Trophoblast cell (in vitro differentiated cells and primary cell): ENCODE measurements around the gene GP5.

Experiments used
- DNase-seq, 2 donors: peaks; one replicate each; pipeline ENCODE4 v3.0.0-alpha.2; 2016
- H2AFZ ChIP-seq: 2 replicates; pipeline ENCODE4 v1.6.1; 2013; ENCODE audit warnings: low read length, moderate library complexity, mild to moderate bottlenecking; ENCODE audit not compliant: insufficient read depth, poor library complexity
- H2AK5ac ChIP-seq: 2 replicates; pipeline ENCODE4 v1.6.1; 2013; ENCODE audit warnings: mild to moderate bottlenecking, low read length
- H2BK120ac ChIP-seq: 2 replicates; pipeline ENCODE4 v1.6.1; 2013; ENCODE audit warnings: low read length, mild to moderate bottlenecking, moderate library complexity; ENCODE audit not compliant: insufficient read depth, poor library complexity
- H2BK12ac ChIP-seq: 2 replicates; pipeline ENCODE4 v1.6.1; 2013; ENCODE audit warnings: mild to moderate bottlenecking, low read length, moderate library complexity
- H2BK5ac ChIP-seq: 2 replicates; pipeline ENCODE4 v1.6.1; 2013; ENCODE audit warnings: low read length, low read depth, moderate library complexity, mild to moderate bottlenecking; ENCODE audit not compliant: poor library complexity
- H3K14ac ChIP-seq: 2 replicates; pipeline ENCODE4 v1.6.1; 2013; ENCODE audit warnings: mild to moderate bottlenecking, low read length
- H3K18ac ChIP-seq: 2 replicates; pipeline ENCODE4 v1.6.1; 2013; ENCODE audit warnings: mild to moderate bottlenecking, low read length
- H3K23ac ChIP-seq: 2 replicates; pipeline ENCODE4 v1.6.1; 2013; ENCODE audit warnings: low read length
- H3K27ac ChIP-seq: 2 replicates; pipeline ENCODE4 v1.5.1; 2013; ENCODE audit warnings: low read depth, mild to moderate bottlenecking, inconsistent platforms, low read length, moderate library complexity
- H3K27me3 ChIP-seq: 2 replicates; pipeline ENCODE4 v1.6.1; 2013; ENCODE audit warnings: inconsistent platforms, mild to moderate bottlenecking, low read length, moderate library complexity; ENCODE audit not compliant: insufficient read depth
- H3K36me3 ChIP-seq, 2 experiments: 1 replicate in 1 of 2; 2 replicates in 1 of 2; pipeline ENCODE4 v1.6.1; 2013; ENCODE audit warnings: low read length in 2 of 2, mild to moderate bottlenecking in 2 of 2, moderate library complexity in 1 of 2; ENCODE audit not compliant: insufficient read depth in 2 of 2, control insufficient read depth in 1 of 2
- H3K4ac ChIP-seq: 2 replicates; pipeline ENCODE4 v1.6.1; 2013; ENCODE audit warnings: low read depth, mild to moderate bottlenecking, low read length, moderate library complexity
- H3K4me1 ChIP-seq, 2 experiments: 1 replicate in 1 of 2; 2 replicates in 1 of 2; pipeline ENCODE4 v1.6.1; 2013; ENCODE audit warnings: low read length in 2 of 2, mild to moderate bottlenecking in 2 of 2, moderate library complexity in 1 of 2; ENCODE audit not compliant: insufficient read depth in 2 of 2, control insufficient read depth in 1 of 2
- H3K4me2 ChIP-seq: 2 replicates; pipeline ENCODE4 v1.6.1; 2013; ENCODE audit warnings: inconsistent platforms, mild to moderate bottlenecking, low read length, moderate library complexity
- H3K4me3 ChIP-seq: 2 replicates; pipeline ENCODE4 v1.5.1; 2013; ENCODE audit warnings: mild to moderate bottlenecking, low read depth, low read length, inconsistent platforms
- H3K79me1 ChIP-seq: one replicate; pipeline ENCODE4 v1.6.1; 2013; ENCODE audit warnings: low read length
- H3K79me2 ChIP-seq: 2 replicates; pipeline ENCODE4 v1.6.1; 2013; ENCODE audit warnings: low read length, mild to moderate bottlenecking; ENCODE audit not compliant: control insufficient read depth, insufficient read depth, poor library complexity
- H3K9ac ChIP-seq: 2 replicates; pipeline ENCODE4 v1.6.1; 2013; ENCODE audit warnings: mild to moderate bottlenecking, low read length
- H3K9me3 ChIP-seq: 2 replicates; pipeline ENCODE4 v1.6.1; 2013; ENCODE audit warnings: low read depth, mild to moderate bottlenecking, control low read depth, inconsistent platforms, low read length; ENCODE audit not compliant: insufficient read depth
- H4K12ac ChIP-seq: 2 replicates; pipeline ENCODE4 v1.6.1; 2013; ENCODE audit warnings: low read depth, mild to moderate bottlenecking, low read length, moderate library complexity
- H4K8ac ChIP-seq: 2 replicates; pipeline ENCODE4 v1.6.1; 2013; ENCODE audit warnings: low read depth, mild to moderate bottlenecking, low read length, moderate library complexity
- H4K91ac ChIP-seq: one replicate; pipeline ENCODE4 v1.6.1; 2013; ENCODE audit warnings: low read depth, mild to moderate bottlenecking, low read length, moderate library complexity
- WGBS: extraction: QIAGEN DNeasy Blood & Tissue Kit; methylation state at CpG from one replicate; pipeline ENCODE4 v1.1.7; 2013; ENCODE audit warnings: missing lambda C conversion rate; ENCODE audit not compliant: insufficient read length, insufficient coverage; ENCODE audit errors: extremely low coverage; 5-methylcytosine and 5-hydroxymethylcytosine counted together

The GP5 gene

GRCh38 chr3:194434503-194434902 lies 35.4 kb upstream of the GP5 start:
- no CpG with 5 or more reads among the region's 3 CpGs for WGBS

GRCh38 chr3:194431554-194431953 lies 32.5 kb upstream of the GP5 start:
- Histone ChIP-seq H2AK5ac (no peak overlapping the region), H3K4me2 (no peak overlapping the region), H3K36me3 (peaks cover 8 to 18% of the 10 kb centered on the region in 2 experiments), H2AFZ (no peak overlapping the region), H2BK5ac (no peak overlapping the region), H2BK120ac (no peak overlapping the region), H3K4me3 (no peak overlapping the region), H3K79me1 (no peaks in the 10 kb centered on the region), H2BK12ac (no peak overlapping the region), H3K9ac (no peak overlapping the region), H3K4ac (no peak overlapping the region), H3K9me3 (no peaks in the 10 kb centered on the region), H3K14ac (no peak overlapping the region), H4K12ac (no peak overlapping the region), H3K79me2 (no peaks in the 10 kb centered on the region), H4K91ac (no peak overlapping the region), H4K8ac (no peak overlapping the region), H3K27ac (no peak overlapping the region), H3K23ac (no peak overlapping the region), H3K4me1 (no peaks in the 10 kb centered on the region), H3K18ac (no peak overlapping the region), H3K27me3 (no peaks in the 10 kb centered on the region)
- no peak for DNase-seq
- WGBS: no CpG with 5 or more reads among the region's 5 CpGs

More at GRCh38 chr3:194434503-194434902, 35.4 kb upstream of the GP5 start:
- H3K36me3 ChIP-seq: peaks cover 8 to 19% of the 10 kb centered on the region in 2 experiments
- H3K4ac ChIP-seq: no peak overlapping the region
- no peak overlapping the region for H3K14ac ChIP-seq
- H4K8ac ChIP-seq: no peak overlapping the region
- H3K9ac ChIP-seq: no peak overlapping the region
- no peaks in the 10 kb centered on the region for H3K79me1 ChIP-seq
- H3K27me3 ChIP-seq: no peaks in the 10 kb centered on the region
- H3K18ac ChIP-seq: no peak overlapping the region
- no peaks in the 10 kb centered on the region for H3K4me1 ChIP-seq
- H3K79me2 ChIP-seq: no peaks in the 10 kb centered on the region
- H3K4me3 ChIP-seq: no peak overlapping the region
- no peak overlapping the region for H2BK12ac ChIP-seq
- H3K4me2 ChIP-seq: no peak overlapping the region
- H2AK5ac ChIP-seq: no peak overlapping the region
- H3K9me3 ChIP-seq: no peaks in the 10 kb centered on the region
- no peak overlapping the region for H3K27ac ChIP-seq
- no peak overlapping the region for H2BK120ac ChIP-seq
- no peak overlapping the region for H3K23ac ChIP-seq
- no peak for DNase-seq
- H4K12ac ChIP-seq: no peak overlapping the region
- no peak overlapping the region for H4K91ac ChIP-seq
- H2BK5ac ChIP-seq: no peak overlapping the region
- no peak overlapping the region for H2AFZ ChIP-seq

GRCh38 chr3:194425399-194425798 lies 26.3 kb upstream of the GP5 start:
- Histone ChIP-seq H3K9me3 (no peaks in the 10 kb centered on the region), H2AFZ (no peak overlapping the region), H4K8ac (no peak overlapping the region), H3K4ac (no peak overlapping the region), H3K14ac (no peak overlapping the region), H2BK5ac (no peak overlapping the region), H3K4me2 (no peak overlapping the region), H2BK120ac (no peak overlapping the region), H2BK12ac (no peak overlapping the region), H3K36me3 (peaks cover 9 to 10% of the 10 kb centered on the region in 2 experiments), H3K27ac (no peak overlapping the region), H3K9ac (no peak overlapping the region), H3K79me2 (no peaks in the 10 kb centered on the region), H2AK5ac (no peak overlapping the region), H3K27me3 (no peaks in the 10 kb centered on the region), H3K23ac (no peak overlapping the region), H3K18ac (no peak overlapping the region), H3K79me1 (no peaks in the 10 kb centered on the region), H3K4me1 (no peaks in the 10 kb centered on the region), H4K91ac (no peak overlapping the region), H3K4me3 (no peak overlapping the region), H4K12ac (no peak overlapping the region)
- no peak for DNase-seq
- no CpG with 5 or more reads among the region's 4 CpGs for WGBS

GRCh38 chr3:194424953-194425352 lies 25.9 kb upstream of the GP5 start:
- no peaks in the 10 kb centered on the region for H3K79me1 ChIP-seq
- H4K8ac ChIP-seq: no peak overlapping the region
- no peak overlapping the region for H2BK120ac ChIP-seq
- no peak overlapping the region for H3K4me2 ChIP-seq
- H3K4me3 ChIP-seq: no peak overlapping the region
- H3K4me1 ChIP-seq: no peaks in the 10 kb centered on the region
- no peak for DNase-seq
- no peaks in the 10 kb centered on the region for H3K79me2 ChIP-seq
- no peaks in the 10 kb centered on the region for H3K27me3 ChIP-seq
- H3K27ac ChIP-seq: no peak overlapping the region
- H3K4ac ChIP-seq: no peak overlapping the region
- no CpG with 5 or more reads among the region's 7 CpGs for WGBS
- no peak overlapping the region for H2BK12ac ChIP-seq
- no peak overlapping the region for H4K91ac ChIP-seq
- H3K9me3 ChIP-seq: no peaks in the 10 kb centered on the region
- no peak overlapping the region for H3K9ac ChIP-seq
- H3K14ac ChIP-seq: no peak overlapping the region
- no peak overlapping the region for H3K18ac ChIP-seq
- peaks cover 7 to 10% of the 10 kb centered on the region in 2 experiments for H3K36me3 ChIP-seq
- H2AFZ ChIP-seq: no peak overlapping the region
- H2AK5ac ChIP-seq: no peak overlapping the region
- H3K23ac ChIP-seq: no peak overlapping the region
- H4K12ac ChIP-seq: no peak overlapping the region
- H2BK5ac ChIP-seq: no peak overlapping the region
